Measurements from ENCODE around the gene NHS.

Gene NHS

DNA sequence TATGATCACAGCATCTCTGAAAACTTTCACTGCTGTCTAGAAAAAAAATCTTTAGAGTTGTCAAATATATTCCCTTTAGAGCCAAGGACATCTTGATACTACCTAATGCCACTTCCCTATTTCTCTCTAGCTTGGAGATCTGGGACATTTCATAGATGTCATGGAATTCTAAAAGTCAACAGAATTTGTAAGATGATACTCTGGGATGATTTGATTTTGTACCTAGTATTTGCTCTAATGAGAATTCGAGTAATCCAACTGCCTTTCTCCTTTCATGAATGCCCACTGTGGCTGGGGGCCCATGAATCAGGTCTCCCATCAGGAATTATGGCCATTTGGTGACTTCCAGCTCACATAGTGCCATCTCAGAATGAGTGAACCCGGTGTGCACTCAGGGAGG is 73.2 kb downstream of the NHS start:
- no peak for DNase-seq (ENCODE audit: low spot score)

DNA sequence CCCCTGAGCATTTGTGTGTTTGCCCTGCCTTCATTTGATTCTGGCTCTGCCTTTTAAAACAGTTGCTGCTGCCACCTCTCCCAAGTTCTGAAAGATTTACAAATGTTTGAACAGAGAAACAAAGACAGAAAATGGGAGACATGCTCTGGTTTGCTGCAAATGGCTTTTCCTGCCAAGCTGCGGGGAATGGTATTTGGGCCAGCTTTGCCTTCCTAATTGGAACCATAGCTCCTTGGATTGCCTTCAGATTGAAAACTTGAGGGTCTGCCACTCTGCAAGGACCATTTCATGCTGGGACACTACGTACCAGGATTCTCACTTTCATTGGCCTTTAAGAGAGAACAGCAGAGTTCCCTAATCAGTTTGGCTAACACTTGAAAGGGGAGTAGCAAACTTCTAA is 74.9 kb downstream of the NHS start:
- no peak for DNase-seq (ENCODE audit: low spot score)

DNA sequence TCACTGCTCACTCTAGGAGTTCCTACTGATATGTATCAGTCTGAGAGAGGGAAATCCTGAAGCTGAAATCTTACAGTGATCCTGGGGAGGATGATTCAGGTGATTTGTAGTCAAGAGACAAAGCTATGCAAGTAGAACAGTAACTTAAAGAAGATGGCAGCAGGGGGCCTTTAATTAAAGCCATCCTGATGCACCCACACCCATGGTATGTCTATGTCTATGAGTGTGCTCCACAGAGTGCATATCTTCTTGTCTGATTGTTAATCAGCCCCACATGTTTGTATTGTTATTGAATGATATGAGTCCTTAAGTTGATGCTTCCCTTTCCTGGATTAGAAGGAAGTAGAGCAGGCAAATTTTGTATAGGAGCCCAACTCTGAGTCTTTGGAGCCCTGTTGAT is 78.8 kb downstream of the NHS start:
- no peak for DNase-seq (ENCODE audit: low spot score)

DNA sequence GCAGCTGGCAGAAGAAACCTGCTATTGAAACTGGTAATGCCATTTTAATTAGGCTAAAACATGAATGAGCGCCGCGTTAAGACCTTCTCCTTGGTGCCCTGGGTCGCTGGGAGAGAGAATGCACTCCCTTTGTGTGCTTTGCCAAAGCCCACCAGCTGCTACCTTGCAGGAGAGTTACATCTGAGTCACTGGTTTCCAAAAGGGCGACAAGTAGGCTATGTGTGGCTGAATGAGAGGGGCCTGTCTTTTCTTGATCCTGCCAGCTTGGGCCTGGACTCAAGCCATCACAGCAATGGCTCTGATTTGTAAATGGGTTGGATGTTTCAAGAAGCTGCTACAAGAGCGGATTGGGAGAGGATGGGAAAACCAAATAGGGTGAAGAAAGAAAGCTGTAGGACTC is 81.5 kb downstream of the NHS start:
- DNase-seq (ENCODE audit: low spot score) = peak; percentile 15

DNA sequence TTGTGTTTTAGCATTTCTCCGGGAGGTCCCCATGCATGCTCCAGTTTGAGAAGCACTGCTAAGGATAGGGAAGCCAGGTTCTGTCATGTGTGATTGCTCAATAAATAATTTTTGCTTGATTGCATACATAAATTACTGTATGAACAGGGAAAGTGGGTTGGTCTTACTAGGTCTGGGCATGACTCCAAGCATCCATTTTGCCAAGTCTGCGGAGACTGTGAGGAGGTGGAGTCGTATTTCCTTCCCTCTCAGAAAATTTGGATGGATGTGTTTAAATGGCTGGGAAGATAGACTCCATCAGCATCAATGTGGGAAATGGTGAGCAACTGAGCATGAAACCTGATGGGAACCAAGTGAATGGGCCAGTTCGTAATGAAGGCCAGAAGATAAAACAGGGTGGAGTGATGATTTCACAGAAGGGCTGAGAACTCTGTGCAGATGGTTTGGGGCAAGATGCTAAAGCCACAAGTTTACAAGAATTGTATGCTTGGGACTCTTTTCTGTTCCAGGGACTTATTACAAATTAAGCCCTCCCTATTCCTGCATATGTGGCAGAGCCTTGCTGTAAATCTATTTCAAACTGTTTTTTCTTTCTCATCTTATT is 84.1 kb downstream of the NHS start:
- peak; percentile 23 for DNase-seq (ENCODE audit: low spot score)

DNA sequence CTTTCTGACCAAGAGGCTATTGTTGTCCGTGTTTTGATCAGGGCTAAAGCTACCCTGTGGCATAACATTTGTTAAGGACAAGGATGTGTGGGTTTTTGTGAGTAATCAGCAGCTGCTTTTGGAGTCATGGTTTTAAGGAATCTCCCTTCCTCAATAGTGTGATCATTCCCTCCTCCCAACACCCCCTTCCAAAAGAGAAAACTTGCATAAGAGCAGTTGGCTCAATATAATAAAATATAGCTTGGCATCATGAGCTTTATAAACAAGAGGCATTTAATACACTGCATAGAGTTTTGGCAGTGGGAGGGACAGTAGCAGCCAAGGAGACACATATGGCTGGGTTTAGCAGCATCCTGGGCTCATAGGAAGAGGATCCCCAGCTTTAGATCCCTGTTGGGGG is 84.7 kb downstream of the NHS start:
- DNase-seq (ENCODE audit: low spot score) = no peak

DNA sequence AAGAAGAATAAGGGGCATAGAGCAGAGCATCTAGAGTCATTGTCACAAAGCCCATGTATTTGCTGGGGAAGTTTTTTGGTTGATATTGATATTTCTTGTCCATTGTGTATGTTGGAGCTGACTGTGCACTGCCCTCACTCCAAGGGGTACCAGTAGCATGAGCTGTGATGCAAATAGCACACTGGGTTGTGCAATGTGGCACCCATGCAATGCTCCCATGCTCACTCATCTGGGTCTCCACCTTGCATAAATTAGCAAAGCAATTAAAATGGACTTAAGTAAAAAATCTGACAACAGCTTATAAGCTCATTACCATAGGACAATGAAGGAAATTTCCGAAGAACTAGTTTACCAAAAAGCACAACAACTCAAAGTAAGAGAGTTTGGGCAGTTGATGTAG is 87.9 kb downstream of the NHS start:
- DNase-seq (ENCODE audit: low spot score) = no peak

DNA sequence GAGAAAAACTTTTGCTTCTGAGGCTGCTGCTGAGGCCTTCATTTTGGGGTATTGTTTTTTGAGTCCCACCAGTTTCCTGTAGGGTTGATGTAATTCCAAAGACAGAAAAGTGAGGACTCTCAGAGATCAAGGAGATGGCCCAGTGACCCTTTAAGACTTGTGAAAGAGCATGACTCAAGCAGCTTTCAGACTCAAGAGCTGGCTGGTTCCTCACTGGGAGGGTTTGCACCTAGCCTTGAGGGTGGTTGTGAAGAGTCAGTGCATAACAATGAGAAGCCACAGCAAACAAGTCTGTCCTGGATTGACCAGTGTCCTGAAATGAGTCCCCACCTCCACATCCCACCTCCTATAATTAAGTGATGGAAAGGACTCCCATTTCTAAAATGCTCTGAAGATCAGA is 89.2 kb downstream of the NHS start:
- no peak for DNase-seq (ENCODE audit: low spot score)

DNA sequence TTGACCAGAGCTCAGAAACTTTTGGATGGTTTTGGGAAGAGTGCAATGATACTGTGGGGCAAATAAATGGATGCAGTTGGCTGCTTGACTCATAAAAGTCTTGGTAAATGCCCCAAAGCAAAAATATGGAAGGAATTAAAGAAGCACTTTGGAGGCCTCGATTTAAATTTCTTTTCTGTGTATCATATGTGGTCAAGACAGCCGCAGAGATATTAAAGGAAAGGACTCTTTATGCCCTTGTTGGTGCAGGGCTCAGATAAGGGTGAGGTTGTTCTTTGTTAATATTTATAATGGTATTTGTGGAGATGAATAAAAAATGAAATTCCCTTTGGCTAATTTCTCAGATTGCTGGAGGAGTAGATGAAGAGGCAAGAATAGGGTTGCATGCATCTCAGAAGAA is 90.2 kb downstream of the NHS start:
- DNase-seq (ENCODE audit: low spot score) = no peak

DNA sequence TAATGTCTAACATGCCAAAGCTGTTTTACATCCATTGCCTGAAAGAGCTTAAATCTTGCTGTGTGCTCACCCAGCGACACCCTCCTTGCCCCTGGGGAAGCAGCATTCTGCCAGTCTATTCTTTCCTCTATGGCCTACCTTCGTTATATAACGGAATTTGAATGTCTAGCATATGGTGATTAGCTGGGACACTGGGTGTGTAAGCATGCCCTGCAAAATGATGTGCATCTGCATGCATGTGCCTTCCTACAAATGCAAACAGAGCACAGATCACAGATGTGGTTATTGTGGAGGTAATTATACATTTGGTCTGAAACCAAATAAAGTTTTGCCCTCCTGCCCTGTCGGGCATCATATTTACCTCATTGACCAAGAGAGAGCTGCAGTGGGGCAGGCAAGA is 90.8 kb downstream of the NHS start:
- no peak for DNase-seq (ENCODE audit: low spot score)

DNA sequence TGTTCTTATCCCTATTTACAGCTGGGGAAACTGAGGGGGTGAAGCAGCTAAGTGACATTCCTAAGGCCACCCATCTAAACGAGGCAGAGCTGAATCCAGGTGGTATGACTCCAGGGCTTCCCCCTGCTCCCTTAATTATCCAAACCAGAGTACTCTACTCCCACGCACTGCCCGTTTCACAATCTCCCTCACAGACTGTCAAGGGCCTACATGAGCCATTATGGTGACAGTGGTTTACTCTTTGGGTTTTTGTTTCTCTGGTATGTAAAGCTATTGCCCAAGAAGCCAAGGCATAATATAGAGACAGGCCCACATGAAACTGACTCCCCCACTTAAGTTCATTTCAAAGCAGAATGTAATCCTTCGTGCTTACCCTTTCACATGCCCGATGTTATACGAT is 95.1 kb downstream of the NHS start:
- no peak for DNase-seq (ENCODE audit: low spot score)

DNA sequence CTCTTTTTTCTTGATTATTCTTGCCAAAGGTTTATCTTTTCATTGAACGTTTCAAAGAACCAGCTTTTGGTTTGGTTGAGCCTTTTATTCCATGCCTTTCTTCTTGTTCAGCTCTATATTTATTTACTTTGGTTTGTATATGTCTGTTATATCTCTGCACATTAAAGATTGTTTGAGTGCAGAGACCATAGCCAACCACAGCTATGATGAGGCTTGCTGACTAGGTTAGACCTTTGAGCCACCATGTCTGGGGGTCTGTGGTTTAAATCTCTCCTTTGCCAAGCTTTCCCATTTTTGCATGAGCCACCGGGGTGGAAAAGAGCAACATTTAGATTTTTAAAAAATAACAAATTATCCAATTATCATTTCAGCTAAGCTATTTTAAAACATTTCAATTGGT is 96.1 kb downstream of the NHS start:
- no peak for DNase-seq (ENCODE audit: low spot score)

DNA sequence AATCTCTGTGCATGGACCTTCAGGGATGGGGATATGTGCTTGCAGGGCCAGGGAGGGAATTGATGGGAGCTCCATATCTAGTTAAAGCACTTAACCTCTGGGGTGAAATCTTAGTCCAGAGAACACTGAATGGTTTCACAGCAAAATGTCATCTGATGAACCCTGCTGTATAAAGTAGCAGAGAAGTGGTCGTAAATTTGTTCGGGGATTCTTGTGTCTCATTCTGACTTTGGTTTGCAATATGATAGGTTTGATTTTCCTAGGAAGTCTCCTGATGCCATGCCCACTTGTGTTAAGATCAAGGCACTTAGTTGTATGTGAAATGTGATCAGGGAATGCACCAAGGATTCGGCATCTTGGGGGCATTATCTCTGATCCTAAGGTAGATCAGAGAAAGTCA is 96.9 kb downstream of the NHS start:
- no peak for DNase-seq (ENCODE audit: low spot score)

DNA sequence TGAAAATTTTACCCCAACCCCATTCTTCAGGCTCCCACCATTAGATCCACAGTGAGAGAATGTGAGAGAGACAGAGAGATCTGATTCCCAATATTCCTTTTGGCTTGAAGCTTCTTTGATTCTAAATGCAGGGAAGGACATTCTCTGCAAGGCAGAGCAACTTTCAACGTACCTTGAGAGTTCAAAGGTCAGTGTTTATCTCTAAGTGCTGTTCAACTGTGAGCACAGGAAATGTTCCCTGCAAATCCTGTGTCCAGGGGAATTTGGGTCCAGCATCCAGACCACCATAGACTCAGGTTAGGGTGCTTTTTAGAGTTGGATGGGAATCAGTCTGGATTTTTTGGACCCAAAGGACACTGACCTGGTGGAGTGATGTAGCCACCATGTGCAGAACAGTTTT is 97.4 kb downstream of the NHS start:
- DNase-seq (ENCODE audit: low spot score) = no peak

DNA sequence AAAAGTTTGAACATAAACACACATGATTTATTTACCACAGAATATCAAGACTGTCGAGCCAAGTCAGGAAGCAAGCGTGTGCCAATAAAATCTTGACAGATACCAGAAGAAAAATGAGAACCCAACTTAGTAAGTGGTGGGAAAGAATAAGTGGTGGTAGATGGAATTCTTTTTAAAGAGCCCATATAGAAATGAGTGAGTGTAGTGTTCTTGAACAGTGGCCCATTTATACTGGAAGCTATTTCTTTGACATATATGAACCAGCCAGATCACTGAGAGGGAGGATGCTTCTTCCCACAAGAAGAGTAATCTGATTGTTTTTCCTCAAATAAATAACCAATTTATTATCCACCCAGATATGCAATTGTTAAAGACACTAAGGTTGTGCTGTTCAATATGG is 98.0 kb downstream of the NHS start:
- DNase-seq (ENCODE audit: low spot score) = no peak

DNA sequence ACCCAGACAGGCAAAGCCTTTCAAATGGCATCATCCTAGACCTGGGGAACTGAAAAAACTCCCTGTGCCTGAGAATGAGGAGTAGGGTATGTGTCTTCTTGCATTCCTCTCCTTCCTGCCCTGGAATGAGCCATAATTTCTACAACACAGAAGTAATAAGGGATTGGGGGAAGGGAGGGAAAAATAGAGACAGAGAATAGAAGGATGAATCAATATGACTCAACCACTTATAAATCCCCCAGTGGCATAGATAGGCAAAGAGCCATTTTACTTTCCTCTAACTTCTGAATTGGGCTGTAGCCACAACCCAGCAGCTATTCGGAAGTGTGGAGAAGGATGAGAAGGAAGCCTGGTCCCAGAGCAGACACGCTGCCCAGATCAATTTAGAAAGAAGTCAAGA is 99.9 kb downstream of the NHS start:
- DNase-seq (ENCODE audit: low spot score) = no peak

DNA sequence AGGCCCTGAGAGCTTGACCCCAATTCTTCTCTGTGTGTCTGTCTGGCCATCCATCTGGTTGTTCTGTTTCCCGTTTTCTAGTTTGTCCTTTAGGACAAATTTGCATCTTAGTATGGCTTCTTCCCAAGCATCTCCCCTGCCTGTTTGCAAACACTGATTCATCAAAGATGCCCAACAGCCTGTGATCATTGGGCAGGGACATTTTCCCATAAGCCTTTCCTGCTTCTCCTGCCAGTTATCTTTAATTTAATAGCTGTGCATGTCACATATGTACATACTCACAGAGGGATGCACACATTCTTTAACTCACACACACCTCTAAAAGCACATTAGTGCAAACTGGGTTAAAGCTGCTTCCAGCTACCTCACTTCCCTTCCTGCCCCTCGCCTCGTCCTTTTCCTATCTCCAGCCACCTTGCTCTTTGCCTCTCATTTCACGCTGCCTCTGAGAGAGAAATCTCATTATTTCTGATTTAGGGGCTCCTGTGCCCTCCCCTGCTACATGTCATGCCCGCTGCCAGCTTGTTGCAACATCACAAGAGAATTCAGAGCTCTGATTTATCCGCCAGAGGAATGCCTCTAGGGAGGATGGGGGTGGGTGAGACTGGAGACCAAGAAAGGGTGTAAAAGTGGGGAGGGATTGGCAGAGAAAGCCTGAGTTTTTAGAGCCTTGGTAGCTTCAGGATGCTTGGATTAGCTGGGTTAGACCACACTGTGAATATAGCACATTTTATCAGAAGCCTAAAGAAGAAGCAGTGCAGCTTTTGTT is 100.6 kb downstream of the NHS start:
- no peak for DNase-seq (ENCODE audit: low spot score)

DNA sequence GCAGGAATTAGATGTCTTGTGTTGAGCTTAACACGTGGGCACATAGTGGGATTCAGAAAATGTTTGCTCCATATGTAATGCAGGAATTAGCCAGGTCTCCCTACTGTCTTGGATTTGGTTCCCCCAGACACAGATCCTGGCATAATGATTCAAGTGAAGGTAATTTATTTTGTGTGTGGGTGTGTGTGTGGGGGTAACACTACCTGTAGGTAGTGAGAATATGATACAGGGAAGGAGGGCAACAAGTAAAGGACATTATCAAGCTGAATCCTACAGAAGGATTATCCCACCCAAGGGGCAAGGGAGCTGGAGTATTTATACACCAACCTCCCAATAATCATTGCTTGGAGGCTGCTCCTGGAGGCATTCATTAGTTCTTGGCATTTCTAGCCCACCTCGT is 101.4 kb downstream of the NHS start:
- no peak for DNase-seq (ENCODE audit: low spot score)

DNA sequence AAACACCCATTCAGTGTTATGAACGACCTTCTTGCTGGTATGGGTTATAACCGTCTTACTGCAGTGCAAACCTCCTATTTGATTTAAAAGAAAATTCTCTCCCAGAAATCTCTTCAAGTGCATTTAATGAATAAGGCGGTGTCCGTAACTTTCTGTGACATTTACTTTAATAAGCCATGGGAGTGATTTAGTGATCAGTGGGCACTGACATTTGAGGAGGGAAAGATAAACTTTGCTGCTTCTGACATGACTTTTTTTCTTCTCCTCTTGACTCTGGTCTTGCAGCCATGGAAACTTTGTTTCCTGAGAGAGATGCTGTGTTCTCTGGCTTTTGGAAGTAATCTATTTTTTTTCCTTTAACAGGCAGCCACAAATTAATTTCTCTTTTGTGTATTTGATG is 106.1 kb downstream of the NHS start:
- no peak for DNase-seq (ENCODE audit: low spot score)

DNA sequence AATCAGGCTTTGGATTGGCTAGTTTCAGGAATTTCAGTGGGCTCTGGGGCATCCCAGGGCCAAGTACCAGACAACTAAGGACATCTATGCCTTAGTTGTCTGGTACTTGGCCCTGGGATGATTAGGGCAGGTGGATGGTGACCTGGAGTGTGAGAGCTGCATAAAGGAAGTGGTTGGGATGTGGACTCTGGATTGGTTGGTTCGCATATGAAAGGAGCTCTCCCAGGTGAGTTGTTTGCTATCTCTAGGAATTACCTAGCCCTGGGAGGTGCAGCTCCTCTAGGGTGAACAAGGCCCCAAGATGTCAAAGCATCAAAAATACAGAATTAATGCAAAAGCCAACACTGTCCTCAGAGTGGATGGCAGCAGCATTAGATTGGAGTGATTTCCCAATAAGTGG is 109.6 kb downstream of the NHS start:
- DNase-seq (ENCODE audit: low spot score) = no peak

DNA sequence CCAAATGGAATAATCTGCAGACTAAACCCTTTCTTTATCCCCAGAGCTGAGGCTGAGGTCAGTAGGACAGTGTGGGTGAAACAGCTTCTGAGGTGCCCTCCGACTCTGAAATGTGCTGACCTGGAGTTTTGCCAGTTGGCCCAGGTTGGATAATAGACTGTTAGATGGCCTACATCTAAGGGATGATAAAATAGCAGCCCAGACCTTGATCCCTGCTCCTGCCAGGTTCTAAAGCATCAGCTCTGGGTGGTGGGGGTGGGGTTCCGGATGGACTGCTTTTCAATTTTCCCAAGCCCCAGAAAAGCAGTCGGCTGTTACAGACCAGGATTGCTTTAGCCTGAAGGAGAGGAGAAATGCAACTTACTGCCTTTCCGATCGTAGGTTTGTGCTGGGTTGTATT is 110.4 kb downstream of the NHS start:
- DNase-seq (ENCODE audit: low spot score) = peak; percentile 0

DNA sequence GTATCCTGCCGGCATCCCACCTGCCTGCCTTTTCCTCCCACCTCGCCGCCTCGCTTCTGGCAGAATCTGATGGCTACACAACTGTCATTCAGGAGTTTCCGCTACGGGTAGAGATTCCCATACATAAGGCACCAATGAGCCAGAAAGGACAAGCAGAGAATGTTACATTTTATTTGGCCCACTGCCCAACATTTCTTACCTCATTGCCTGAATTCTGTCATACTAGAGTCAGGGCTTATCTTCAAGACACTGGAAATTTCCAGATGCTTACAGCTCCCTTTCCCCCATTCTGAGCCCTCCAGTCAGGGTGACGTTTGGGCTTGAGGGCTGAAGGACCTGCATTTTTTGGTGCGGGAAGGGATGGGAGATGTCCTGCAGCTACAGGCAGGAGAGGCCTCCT is 113.0 kb downstream of the NHS start:
- no peak for DNase-seq (ENCODE audit: low spot score)

DNA sequence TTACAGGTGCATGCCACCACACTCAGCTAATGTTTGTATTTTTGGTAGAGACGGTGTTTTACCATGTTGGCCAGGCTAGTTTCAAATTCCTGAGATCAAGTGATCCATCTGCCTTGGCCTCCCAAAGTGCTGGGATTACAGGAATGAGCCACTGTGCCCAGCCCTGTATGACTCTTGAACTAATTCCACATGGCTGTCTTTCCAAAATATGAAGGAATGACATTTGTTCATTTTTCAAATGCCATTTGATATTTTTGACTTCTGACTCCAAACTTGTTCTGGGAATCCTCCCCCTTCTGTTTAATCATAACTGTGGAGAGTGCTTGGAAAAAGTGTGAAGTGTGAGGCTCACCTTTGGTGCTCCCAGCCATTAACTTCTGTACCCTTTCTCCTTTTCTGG is 119.2 kb downstream of the NHS start:
- no peak for DNase-seq (ENCODE audit: low spot score)

DNA sequence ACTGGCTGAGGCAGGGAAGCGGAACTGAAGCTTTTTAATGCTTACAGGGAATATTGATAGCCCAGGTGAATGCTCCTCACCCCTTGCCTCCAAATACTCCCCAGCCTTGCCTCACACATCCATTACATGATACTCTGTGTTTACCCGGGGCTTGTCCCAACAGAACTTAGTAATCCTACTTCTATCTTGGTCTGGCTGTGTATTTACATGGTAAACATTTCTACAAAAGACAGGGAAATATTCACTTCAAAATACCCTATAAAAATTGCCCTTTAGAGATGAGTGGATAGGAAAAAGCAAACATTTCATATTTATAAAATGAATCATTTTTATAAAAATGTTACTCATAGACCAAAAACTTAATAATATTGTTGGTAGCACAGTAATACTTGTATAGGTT is 120.1 kb downstream of the NHS start:
- no peak for DNase-seq (ENCODE audit: low spot score)

All from cerebellar cortex (tissue), 1 donor.